ENCODE data around the gene FXYD1. TPM values are rescaled to one million over a fixed set of nuclear protein-coding genes. Genes with fewer than 3 reads are reported as not detected.

The FXYD1 gene
- total and polyA plus RNA-seq, 2 donors (not counting 3 experiments of a cell fraction or from before 2014, with no cell fraction given) = not detected

DNA sequence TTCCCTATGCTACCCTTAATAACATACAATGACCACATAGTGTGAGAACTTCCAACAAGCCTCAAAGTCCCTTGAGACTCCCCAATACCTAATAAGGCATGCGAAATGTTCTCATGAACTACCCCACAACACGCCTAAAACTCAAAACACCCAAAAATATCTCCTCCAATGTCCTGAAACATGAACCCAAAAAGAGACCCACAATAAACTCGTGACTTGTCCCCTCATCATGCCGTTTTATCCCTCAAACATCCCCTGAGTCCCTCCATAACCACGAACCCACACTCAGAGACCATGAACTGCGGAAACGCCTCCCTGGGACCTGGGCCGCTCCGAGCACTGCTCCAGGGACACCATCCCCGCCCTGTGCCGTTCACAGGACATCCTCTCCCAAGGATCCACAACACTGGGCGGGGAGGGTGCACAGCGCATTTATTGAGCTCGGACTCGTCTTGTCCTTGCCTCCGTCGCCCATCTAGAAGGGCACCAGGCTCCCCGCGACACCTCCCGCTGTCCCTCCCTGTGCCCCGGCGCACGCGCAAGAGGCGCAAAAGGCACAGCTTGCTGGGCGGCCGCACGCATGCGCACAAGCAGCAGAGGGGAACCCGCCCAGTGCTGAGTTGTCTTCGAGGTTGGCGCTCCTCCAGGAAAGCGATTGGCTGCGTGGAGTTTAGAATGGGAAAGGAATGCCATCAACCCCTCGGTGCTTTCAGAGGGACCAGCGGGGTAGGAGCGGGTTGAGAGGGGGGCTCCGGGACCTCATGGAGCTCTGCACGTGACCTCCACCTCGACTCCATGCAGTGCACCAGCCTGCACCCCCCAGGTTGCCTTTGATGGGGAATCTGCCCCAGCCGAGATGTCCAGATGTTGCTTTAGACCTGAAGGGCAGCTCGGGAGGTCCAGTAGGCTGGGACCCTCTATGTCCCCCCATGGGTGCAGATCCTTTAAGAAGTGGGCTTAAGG lies 14.2 kb upstream of the FXYD1 start:
- intact Hi-C loops (cut with micrococcal nuclease) = no loop called here
- BruUV-seq (replicated peaks) = no TSS peak
- POLR2A ChIA-PET = no interaction called here

DNA sequence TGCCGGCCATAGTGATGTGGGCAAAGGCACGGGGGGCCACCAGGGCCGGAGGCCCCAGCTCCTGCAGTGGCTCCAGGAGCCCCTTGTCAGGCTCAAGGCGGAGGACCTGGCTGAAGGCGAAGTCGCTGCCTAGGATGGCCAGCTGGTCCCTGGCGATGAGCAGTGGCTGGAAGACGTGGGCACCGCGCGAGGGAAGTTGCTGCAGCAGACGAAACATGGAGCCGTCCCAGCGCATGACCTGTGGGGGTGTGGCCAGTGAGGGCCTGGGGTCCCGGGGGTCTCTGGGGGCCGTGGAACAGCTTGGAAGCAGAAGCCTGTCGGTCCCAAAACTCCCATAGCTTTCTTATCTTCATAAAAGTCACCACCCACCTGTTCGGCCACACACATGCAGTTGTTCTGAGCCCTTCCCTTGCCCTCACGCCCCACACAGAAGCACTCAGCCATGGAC lies 13.3 kb upstream of the FXYD1 start:
- no peaks in the 10 kb centered on the region for H3K79me2 ChIP-seq (ENCODE audit: control insufficient read depth, insufficient read depth, low read length)
- no peak overlapping the region for H3K4me3 ChIP-seq (replicated peaks in 1 of 3; ENCODE audit: insufficient read depth in 1 of 3, low read depth in 1 of 3, low read length in 3 of 3)
- H2AFZ ChIP-seq (ENCODE audit: low read depth, low read length) = no peak overlapping the region
- dilution Hi-C loops (cut with MboI; ENCODE audit: extremely low pct_ligation_motif_present, low sequenced_read_pairs) (no loop called here), intact Hi-C loops (cut with micrococcal nuclease) (no loop called here)
- FAIRE-seq = no peak
- H3K4me1 ChIP-seq (ENCODE audit: control insufficient read depth, extremely low read depth, insufficient read depth, low read length) = peaks cover 3% of the 10 kb centered on the region
- H3K9me3 ChIP-seq (replicated peaks; ENCODE audit: control insufficient read depth, insufficient read depth, low read length) = no peaks in the 10 kb centered on the region
- no peaks in the 10 kb centered on the region for H3K27me3 ChIP-seq (ENCODE audit: control insufficient read depth in 2 of 2, insufficient read depth in 2 of 2, low read length in 2 of 2)
- DNase-seq (ENCODE audit: low read depth, low spot score) = no peak
- no peak overlapping the region for H3K9ac ChIP-seq (replicated peaks; ENCODE audit: extremely low read depth, insufficient read depth, low read length)
- H3K4me2 ChIP-seq (ENCODE audit: insufficient read depth, low read length) = no peak overlapping the region
- no peaks in the 10 kb centered on the region for H3K36me3 ChIP-seq (ENCODE audit: control insufficient read depth in 2 of 2, extremely low read depth in 1 of 2, insufficient read depth in 2 of 2, low read length in 2 of 2)
- H3K27ac ChIP-seq (ENCODE audit: insufficient read depth, low read depth, low read length) = no peak overlapping the region
- no TSS peak for BruUV-seq (replicated peaks)
- H4K20me1 ChIP-seq (replicated peaks; ENCODE audit: control insufficient read depth, extremely low read depth, insufficient read depth, low read length) = no peaks in the 10 kb centered on the region
- POLR2A ChIA-PET = no interaction called here
- no peak for TF ChIP-seq POLR2AphosphoS5 (IDR thresholded peaks at IDR 0.05; ENCODE audit: insufficient read depth, low read depth, low read length)
- TF ChIP-seq MYC (IDR thresholded peaks at IDR 0.05; ENCODE audit: low read depth, low read length) = no peak
- TF ChIP-seq POLR2A (IDR thresholded peaks at IDR 0.05; ENCODE audit: low read depth, low read length) = no peak
- TF ChIP-seq, protein P1, sequence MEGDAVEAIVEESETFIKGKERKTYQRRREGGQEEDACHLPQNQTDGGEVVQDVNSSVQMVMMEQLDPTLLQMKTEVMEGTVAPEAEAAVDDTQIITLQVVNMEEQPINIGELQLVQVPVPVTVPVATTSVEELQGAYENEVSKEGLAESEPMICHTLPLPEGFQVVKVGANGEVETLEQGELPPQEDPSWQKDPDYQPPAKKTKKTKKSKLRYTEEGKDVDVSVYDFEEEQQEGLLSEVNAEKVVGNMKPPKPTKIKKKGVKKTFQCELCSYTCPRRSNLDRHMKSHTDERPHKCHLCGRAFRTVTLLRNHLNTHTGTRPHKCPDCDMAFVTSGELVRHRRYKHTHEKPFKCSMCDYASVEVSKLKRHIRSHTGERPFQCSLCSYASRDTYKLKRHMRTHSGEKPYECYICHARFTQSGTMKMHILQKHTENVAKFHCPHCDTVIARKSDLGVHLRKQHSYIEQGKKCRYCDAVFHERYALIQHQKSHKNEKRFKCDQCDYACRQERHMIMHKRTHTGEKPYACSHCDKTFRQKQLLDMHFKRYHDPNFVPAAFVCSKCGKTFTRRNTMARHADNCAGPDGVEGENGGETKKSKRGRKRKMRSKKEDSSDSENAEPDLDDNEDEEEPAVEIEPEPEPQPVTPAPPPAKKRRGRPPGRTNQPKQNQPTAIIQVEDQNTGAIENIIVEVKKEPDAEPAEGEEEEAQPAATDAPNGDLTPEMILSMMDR (IDR thresholded peaks at IDR 0.05; ENCODE audit: extremely low read depth in 1 of 2, insufficient read depth in 1 of 2, low read depth in 1 of 2, low read length in 2 of 2) = no peak
- TF ChIP-seq, protein P2, sequence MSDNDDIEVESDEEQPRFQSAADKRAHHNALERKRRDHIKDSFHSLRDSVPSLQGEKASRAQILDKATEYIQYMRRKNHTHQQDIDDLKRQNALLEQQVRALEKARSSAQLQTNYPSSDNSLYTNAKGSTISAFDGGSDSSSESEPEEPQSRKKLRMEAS (IDR thresholded peaks at IDR 0.05; ENCODE audit: insufficient read depth, insufficient read length) = no peak
- TF ChIP-seq JUN (IDR thresholded peaks at IDR 0.05; ENCODE audit: borderline replicate concordance, insufficient read depth, insufficient read length, low read depth) = no peak
- no peak for TF ChIP-seq GATA2 (IDR thresholded peaks at IDR 0.05; ENCODE audit: insufficient read depth, insufficient read length, low read depth, low read length)
- TF ChIP-seq FOS (IDR thresholded peaks at IDR 0.05; ENCODE audit: borderline replicate concordance, insufficient read depth, low read length) = no peak
- no peak for TF ChIP-seq EZH2 (IDR thresholded peaks at IDR 0.05; ENCODE audit: borderline replicate concordance, low read depth, low read length, severe bottlenecking)
- no peaks in the 10 kb centered on the region for H3K9me1 ChIP-seq (replicated peaks; ENCODE audit: control insufficient read depth, extremely low read depth, insufficient read depth, low read length)
- CTCF ChIA-PET = interaction anchor here (1.1 to 2.1 kb wide), 5 partner anchors 10 to 81 kb away, joined by 4 to 23 read pairs (median 8); partner anchors contain the start of genes FXYD3 and LGI4

More for the DNA sequence above, 14.2 kb upstream of the FXYD1 start:
- Histone ChIP-seq H3K36me3 (ENCODE audit: control insufficient read depth in 2 of 2, extremely low read depth in 1 of 2, insufficient read depth in 2 of 2, low read length in 2 of 2) (no peaks in the 10 kb centered on the region), H3K27me3 (ENCODE audit: control insufficient read depth in 2 of 2, insufficient read depth in 2 of 2, low read length in 2 of 2) (no peaks in the 10 kb centered on the region), H2AFZ (ENCODE audit: low read depth, low read length) (peak overlapping the region; percentile 98), H3K4me2 (ENCODE audit: insufficient read depth, low read length) (peak overlapping the region; percentile 84), H3K9me1 (replicated peaks; ENCODE audit: control insufficient read depth, extremely low read depth, insufficient read depth, low read length) (no peaks in the 10 kb centered on the region), H3K9me3 (replicated peaks; ENCODE audit: control insufficient read depth, insufficient read depth, low read length) (no peaks in the 10 kb centered on the region), H3K27ac (ENCODE audit: insufficient read depth, low read depth, low read length) (no peak overlapping the region), H3K4me1 (ENCODE audit: control insufficient read depth, extremely low read depth, insufficient read depth, low read length) (peaks cover 3% of the 10 kb centered on the region), H3K9ac (replicated peaks; ENCODE audit: extremely low read depth, insufficient read depth, low read length) (peak overlapping the region; percentile 16), H4K20me1 (replicated peaks; ENCODE audit: control insufficient read depth, extremely low read depth, insufficient read depth, low read length) (no peaks in the 10 kb centered on the region), H3K4me3 (replicated peaks in 1 of 3; ENCODE audit: insufficient read depth in 1 of 3, low read depth in 1 of 3, low read length in 3 of 3) (peak overlapping the region in 2 of 3 experiments; percentile 39 to 49), H3K79me2 (ENCODE audit: control insufficient read depth, insufficient read depth, low read length) (no peaks in the 10 kb centered on the region)
- CTCF ChIA-PET = interaction anchor here (0.6 to 2.1 kb wide), 9 partner anchors 9 to 286 kb away, joined by 3 to 23 read pairs (median 5); partner anchors contain the start of genes FXYD3 and LGI4
- dilution Hi-C loops (cut with MboI; ENCODE audit: extremely low pct_ligation_motif_present, low sequenced_read_pairs) = no loop called here
- FAIRE-seq (peak; percentile 97), DNase-seq (ENCODE audit: low read depth, low spot score) (peak; percentile 89)
- TF ChIP-seq POLR2AphosphoS5 (IDR thresholded peaks at IDR 0.05; ENCODE audit: insufficient read depth, low read depth, low read length) = peak; percentile 41
- no peak for TF ChIP-seq GATA2 (IDR thresholded peaks at IDR 0.05; ENCODE audit: insufficient read depth, insufficient read length, low read depth, low read length)
- peak; percentile 63 for TF ChIP-seq POLR2A (IDR thresholded peaks at IDR 0.05; ENCODE audit: low read depth, low read length)
- TF ChIP-seq, protein P2 (IDR thresholded peaks at IDR 0.05; ENCODE audit: insufficient read depth, insufficient read length) = no peak
